ENCODE measurements around the gene PTGFRN.

DNA sequence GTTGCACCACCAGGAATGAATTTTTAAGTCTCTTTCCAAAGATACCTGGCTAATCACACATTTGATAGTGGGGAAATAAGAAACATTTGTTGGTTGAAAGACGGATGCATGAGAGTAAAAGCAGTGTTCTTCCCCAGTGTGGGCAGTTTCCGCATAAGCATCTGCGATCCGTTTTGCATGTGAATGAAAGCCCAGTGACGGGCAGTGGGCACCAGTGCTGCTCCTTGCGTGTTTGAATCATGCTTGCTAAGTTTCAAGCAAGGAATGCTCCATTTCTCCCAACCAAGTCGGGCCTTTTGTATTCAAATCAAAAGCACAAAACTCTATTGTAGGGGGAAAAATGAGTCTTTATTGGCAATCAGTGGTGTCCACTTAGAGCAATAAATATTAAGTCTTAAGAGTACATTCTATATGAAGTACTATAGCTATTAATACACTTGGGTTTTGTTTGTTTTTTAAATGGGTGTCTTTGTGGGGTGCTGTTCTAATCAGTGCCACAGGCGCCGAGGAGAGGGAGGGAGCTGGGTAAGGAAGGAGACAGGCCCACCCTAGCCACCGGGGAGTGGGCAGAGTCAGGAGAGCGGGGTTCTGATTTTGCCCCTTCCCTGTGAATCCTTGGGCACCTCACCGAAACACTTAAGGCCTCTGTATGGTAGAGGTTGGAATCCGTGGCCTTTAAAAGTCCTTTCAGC lies 750 bp upstream of the PTGFRN start:
- TF ChIP-seq, protein P1, sequence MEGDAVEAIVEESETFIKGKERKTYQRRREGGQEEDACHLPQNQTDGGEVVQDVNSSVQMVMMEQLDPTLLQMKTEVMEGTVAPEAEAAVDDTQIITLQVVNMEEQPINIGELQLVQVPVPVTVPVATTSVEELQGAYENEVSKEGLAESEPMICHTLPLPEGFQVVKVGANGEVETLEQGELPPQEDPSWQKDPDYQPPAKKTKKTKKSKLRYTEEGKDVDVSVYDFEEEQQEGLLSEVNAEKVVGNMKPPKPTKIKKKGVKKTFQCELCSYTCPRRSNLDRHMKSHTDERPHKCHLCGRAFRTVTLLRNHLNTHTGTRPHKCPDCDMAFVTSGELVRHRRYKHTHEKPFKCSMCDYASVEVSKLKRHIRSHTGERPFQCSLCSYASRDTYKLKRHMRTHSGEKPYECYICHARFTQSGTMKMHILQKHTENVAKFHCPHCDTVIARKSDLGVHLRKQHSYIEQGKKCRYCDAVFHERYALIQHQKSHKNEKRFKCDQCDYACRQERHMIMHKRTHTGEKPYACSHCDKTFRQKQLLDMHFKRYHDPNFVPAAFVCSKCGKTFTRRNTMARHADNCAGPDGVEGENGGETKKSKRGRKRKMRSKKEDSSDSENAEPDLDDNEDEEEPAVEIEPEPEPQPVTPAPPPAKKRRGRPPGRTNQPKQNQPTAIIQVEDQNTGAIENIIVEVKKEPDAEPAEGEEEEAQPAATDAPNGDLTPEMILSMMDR (IDR thresholded peaks at IDR 0.05 in 2 of 3, conservative IDR thresholded peaks at IDR 0.05 in 1 of 3; ENCODE audit: borderline replicate concordance in 1 of 3, insufficient read depth in 1 of 3, low read depth in 2 of 3, low read length in 2 of 3): no peak
- no peak for TF ChIP-seq TCF7L2 (IDR thresholded peaks at IDR 0.05; ENCODE audit: borderline replicate concordance, extremely low read depth, insufficient read depth, insufficient read length)
- no peak for TF ChIP-seq EZH2 (IDR thresholded peaks at IDR 0.05)
- TF ChIP-seq POLR2AphosphoS5 (IDR thresholded peaks at IDR 0.05; ENCODE audit: low read depth, low read length): no peak
- TF ChIP-seq FOSL1 (IDR thresholded peaks at IDR 0.05; ENCODE audit: low read depth): no peak
- TF ChIP-seq POLR2A (IDR thresholded peaks at IDR 0.05; ENCODE audit: borderline replicate concordance, extremely low read depth, insufficient read depth, insufficient read length): no peak
- TF ChIP-seq YY1 (IDR thresholded peaks at IDR 0.05; ENCODE audit: extremely low read depth, insufficient replicate concordance, low read depth, low read length): no peak
- no peak for TF ChIP-seq SRF (IDR thresholded peaks at IDR 0.05; ENCODE audit: low read depth)
- no peak for TF ChIP-seq CEBPB (IDR thresholded peaks at IDR 0.05; ENCODE audit: low read depth)

Measured in HCT116 (cell line).